H7 (cell line): ENCODE results near the gene SLC22A23. TPM values are rescaled to one million over a fixed set of nuclear protein-coding genes. Genes with fewer than 3 reads are reported as not detected.

Experiments
- DNase-seq: peaks from one replicate; pipeline ENCODE4 v3.0.0; 2012
- H3K27me3 ChIP-seq: 2 replicates; pipeline ENCODE4 v1.6.0; 2011; ENCODE audit warnings: mild to moderate bottlenecking, low read length; ENCODE audit not compliant: control insufficient read depth, insufficient read depth
- H3K36me3 ChIP-seq: replicated peaks from 2 replicates; pipeline ENCODE4 v1.5.1; 2011; ENCODE audit warnings: low read length; ENCODE audit not compliant: control insufficient read depth, insufficient read depth
- H3K4me3 ChIP-seq: 2 replicates; pipeline ENCODE4 v1.5.1; 2011; ENCODE audit warnings: low read depth, mild to moderate bottlenecking, control low read depth, low read length, moderate library complexity; ENCODE audit not compliant: insufficient read depth
- total RNA-seq: library from RNA; depleted of rRNA; stranded (reverse); fragments of >200 nt; shearing (Covaris generic); gene quantifications from 2 replicates; pipeline ENCODE4 v1.2.3, GENCODE V29; 2014

The SLC22A23 gene
- total RNA-seq, 1 experiment from 2014 or later: 14.6 TPM

GRCh38 chr6:3305831-3306230, 151.0 kb downstream of the SLC22A23 start:
- H3K4me3 ChIP-seq: no peak overlapping the region
- DNase-seq: no peak
- H3K27me3 ChIP-seq: no peaks in the 10 kb centered on the region
- H3K36me3 ChIP-seq: no peaks in the 10 kb centered on the region

GRCh38 chr6:3305216-3305565, 151.7 kb downstream of the SLC22A23 start:
- Histone ChIP-seq H3K27me3 (no peaks in the 10 kb centered on the region), H3K4me3 (no peak overlapping the region), H3K36me3 (no peaks in the 10 kb centered on the region)
- DNase-seq: no peak

- Histone ChIP-seq H3K27me3 (no peaks in the 10 kb centered on the region), H3K4me3 (no peak overlapping the region), H3K36me3 (no peaks in the 10 kb centered on the region)
- no peak for DNase-seq
Measured at GRCh38 chr6:3304500-3305215, 152.2 kb downstream of the SLC22A23 start.

GRCh38 chr6:3303795-3304411, 152.9 kb downstream of the SLC22A23 start:
- H3K36me3 ChIP-seq: no peaks in the 10 kb centered on the region
- no peaks in the 10 kb centered on the region for H3K27me3 ChIP-seq

GRCh38 chr6:3301506-3301905, 155.3 kb downstream of the SLC22A23 start:
- Histone ChIP-seq H3K4me3 (no peak overlapping the region), H3K36me3 (no peaks in the 10 kb centered on the region; the same call in 1 of the 2 replicates), H3K27me3 (no peaks in the 10 kb centered on the region)
- DNase-seq: no peak

More at GRCh38 chr6:3303795-3304411, 152.9 kb downstream of the SLC22A23 start:
- H3K4me3 ChIP-seq: no peak overlapping the region
- no peak for DNase-seq

GRCh38 chr6:3299221-3299620, 157.6 kb downstream of the SLC22A23 start:
- DNase-seq: no peak
- no peaks in the 10 kb centered on the region; the same call in 1 of the 2 replicates for H3K36me3 ChIP-seq

GRCh38 chr6:3297909-3298308, 158.9 kb downstream of the SLC22A23 start:
- no peaks in the 10 kb centered on the region; the same call in 1 of the 2 replicates for H3K36me3 ChIP-seq
- no peak for DNase-seq
- H3K27me3 ChIP-seq: no peaks in the 10 kb centered on the region
- H3K4me3 ChIP-seq: no peak overlapping the region

More at GRCh38 chr6:3299221-3299620, 157.6 kb downstream of the SLC22A23 start:
- no peaks in the 10 kb centered on the region for H3K27me3 ChIP-seq
- no peak overlapping the region for H3K4me3 ChIP-seq

- H3K4me3 ChIP-seq: no peak overlapping the region
- DNase-seq: no peak
- no peaks in the 10 kb centered on the region; the same call in 1 of the 2 replicates for H3K36me3 ChIP-seq
- no peaks in the 10 kb centered on the region for H3K27me3 ChIP-seq
Measured at GRCh38 chr6:3297006-3297405, 159.8 kb downstream of the SLC22A23 start.

GRCh38 chr6:3296537-3296936, 160.3 kb downstream of the SLC22A23 start:
- Histone ChIP-seq H3K4me3 (no peak overlapping the region), H3K27me3 (no peaks in the 10 kb centered on the region), H3K36me3 (no peaks in the 10 kb centered on the region; the same call in 1 of the 2 replicates)
- DNase-seq: no peak

- H3K4me3 ChIP-seq: no peak overlapping the region
- no peak for DNase-seq
- no peaks in the 10 kb centered on the region; the same call in 1 of the 2 replicates for H3K36me3 ChIP-seq
- no peaks in the 10 kb centered on the region for H3K27me3 ChIP-seq
Measured at GRCh38 chr6:3296078-3296477, 160.8 kb downstream of the SLC22A23 start.

GRCh38 chr6:3294921-3295871, 161.7 kb downstream of the SLC22A23 start:
- DNase-seq: peak; percentile 82
- Histone ChIP-seq H3K36me3 (no peaks in the 10 kb centered on the region; the same call in none of the 2 replicates), H3K4me3 (no peak overlapping the region), H3K27me3 (no peaks in the 10 kb centered on the region)

GRCh38 chr6:3294396-3294795, 162.5 kb downstream of the SLC22A23 start:
- Histone ChIP-seq H3K4me3 (no peak overlapping the region), H3K27me3 (no peaks in the 10 kb centered on the region), H3K36me3 (no peaks in the 10 kb centered on the region; the same call in none of the 2 replicates)
- DNase-seq: no peak

GRCh38 chr6:3293271-3294155, 163.3 kb downstream of the SLC22A23 start:
- Histone ChIP-seq H3K4me3 (no peak overlapping the region), H3K36me3 (no peaks in the 10 kb centered on the region; the same call in none of the 2 replicates), H3K27me3 (no peaks in the 10 kb centered on the region)
- DNase-seq: no peak
